Smooth muscle cell (in vitro differentiated cells): ENCODE results near the gene PPP1R12B. TPM values are rescaled to one million over a fixed set of nuclear protein-coding genes. Genes with fewer than 3 reads are reported as not detected.

Experiments used
- DNase-seq: peaks from one replicate; lab custom pipeline; 2025; ENCODE audit not compliant: unreplicated experiment; lab: John Stamatoyannopoulos, UW
- H2AFZ ChIP-seq: fragments of 200-600 bp; sonication (generic); 2 replicates; pipeline ENCODE4 v1.6.0; 2016; ENCODE audit warnings: antibody characterized with exemption, low read depth, mild to moderate bottlenecking
- H3F3A ChIP-seq: fragments of 200-600 bp; sonication (generic); 2 replicates; pipeline ENCODE4 v1.6.0; 2017; ENCODE audit warnings: antibody characterized with exemption, low read depth
- H3K27ac ChIP-seq: fragments of 200-600 bp; sonication (generic); 2 replicates; pipeline ENCODE4 v1.5.1; 2016; ENCODE audit warnings: low read depth, mild to moderate bottlenecking
- H3K27me3 ChIP-seq: fragments of 200-600 bp; sonication (generic); 2 replicates; pipeline ENCODE4 v1.6.1; 2016; ENCODE audit warnings: low read depth, mild to moderate bottlenecking
- H3K36me3 ChIP-seq: fragments of 200-600 bp; sonication (generic); 2 replicates; pipeline ENCODE4 v1.5.1; 2016; ENCODE audit warnings: low read depth
- H3K4me1 ChIP-seq: fragments of 200-600 bp; sonication (generic); 2 replicates; pipeline ENCODE4 v1.5.1; 2016; ENCODE audit warnings: low read depth
- H3K4me2 ChIP-seq: fragments of 200-600 bp; sonication (generic); 2 replicates; pipeline ENCODE4 v1.6.0; 2016; ENCODE audit warnings: mild to moderate bottlenecking
- H3K4me3 ChIP-seq: fragments of 200-600 bp; sonication (generic); 2 replicates; pipeline ENCODE4 v1.5.1; 2016; ENCODE audit warnings: mild to moderate bottlenecking
- H3K79me2 ChIP-seq: fragments of 200-600 bp; sonication (generic); 2 replicates; pipeline ENCODE4 v1.6.0; 2016; ENCODE audit warnings: low read depth, mild to moderate bottlenecking
- H3K9ac ChIP-seq: fragments of 200-600 bp; sonication (generic); 2 replicates; pipeline ENCODE4 v1.6.0; 2016; ENCODE audit warnings: low read depth
- H3K9me3 ChIP-seq: fragments of 200-600 bp; sonication (generic); replicated peaks from 2 replicates; pipeline ENCODE4 v1.5.1; 2016; ENCODE audit warnings: low read depth
- H4K20me1 ChIP-seq: fragments of 200-600 bp; sonication (generic); 2 replicates; pipeline ENCODE4 v1.6.0; 2016; ENCODE audit warnings: low read depth
- CTCF ChIP-seq: fragments of 200-600 bp; sonication (generic); IDR thresholded peaks from 2 replicates; pipeline ENCODE4 v1.5.1; 2017; ENCODE audit warnings: borderline replicate concordance, mild to moderate bottlenecking, antibody characterized with exemption; ENCODE audit not compliant: insufficient read depth, poor library complexity, severe bottlenecking
- WGBS: methylation state at CpG from one replicate; pipeline ENCODE4 v1.1.7; 2016; ENCODE audit warnings: low lambda C conversion rate; 5-methylcytosine and 5-hydroxymethylcytosine counted together
- polyA plus RNA-seq: library from polyadenylated mRNA; unstranded; fragments of >200 nt; fragmentation: Nextera tagmentation; extraction: Ambion mirVana; gene quantifications from 2 replicates; pipeline ENCODE4 v1.2.1, GENCODE V29; 2016
- total RNA-seq: library from RNA; depleted of rRNA; stranded (reverse); fragments of >200 nt; gene quantifications from 2 replicates; pipeline ENCODE4 v1.2.3, GENCODE V29; 2014

Gene PPP1R12B
- total and polyA plus RNA-seq, 2 experiments from 2014 or later: 2.8 to 6.7 TPM

GRCh38 chr1:202561240-202561639 is 212.7 kb downstream of the PPP1R12B start:
- no peak overlapping the region for H3K4me2 ChIP-seq
- WGBS: 86% methylated on average over 1 of the region's 1 CpG
- H3K79me2 ChIP-seq: no peaks in the 10 kb centered on the region
- DNase-seq: no peak
- H3F3A ChIP-seq: no peaks in the 10 kb centered on the region
- no peak for TF ChIP-seq CTCF
- H4K20me1 ChIP-seq: no peaks in the 10 kb centered on the region
- H3K27ac ChIP-seq: no peak overlapping the region
- no peaks in the 10 kb centered on the region for H3K36me3 ChIP-seq
- H3K4me3 ChIP-seq: no peak overlapping the region
- H2AFZ ChIP-seq: no peak overlapping the region
- H3K4me1 ChIP-seq: no peaks in the 10 kb centered on the region
- H3K9me3 ChIP-seq: no peaks in the 10 kb centered on the region
- H3K9ac ChIP-seq: no peak overlapping the region
- H3K27me3 ChIP-seq: no peaks in the 10 kb centered on the region

- Histone ChIP-seq H3K4me2 (no peak overlapping the region), H3K4me3 (no peak overlapping the region), H3K36me3 (no peaks in the 10 kb centered on the region), H4K20me1 (no peaks in the 10 kb centered on the region), H3K79me2 (no peaks in the 10 kb centered on the region), H3F3A (no peaks in the 10 kb centered on the region), H3K27me3 (no peaks in the 10 kb centered on the region), H3K4me1 (no peaks in the 10 kb centered on the region), H2AFZ (no peak overlapping the region), H3K9me3 (no peaks in the 10 kb centered on the region), H3K9ac (no peak overlapping the region), H3K27ac (no peak overlapping the region)
- DNase-seq: no peak
- TF ChIP-seq CTCF: no peak
- WGBS: 94% methylated on average over 2 of the region's 2 CpGs
Measured at GRCh38 chr1:202561726-202562443, 213.4 kb downstream of the PPP1R12B start.

GRCh38 chr1:202562444-202563060 is 214.1 kb downstream of the PPP1R12B start:
- no peaks in the 10 kb centered on the region for H3K79me2 ChIP-seq
- no peak overlapping the region for H3K4me2 ChIP-seq
- TF ChIP-seq CTCF: no peak
- H3K9ac ChIP-seq: no peak overlapping the region
- DNase-seq: no peak
- H2AFZ ChIP-seq: no peak overlapping the region
- no peaks in the 10 kb centered on the region for H3K27me3 ChIP-seq
- H4K20me1 ChIP-seq: no peaks in the 10 kb centered on the region
- H3K36me3 ChIP-seq: no peaks in the 10 kb centered on the region
- no peaks in the 10 kb centered on the region for H3K4me1 ChIP-seq
- H3K9me3 ChIP-seq: no peaks in the 10 kb centered on the region
- H3K27ac ChIP-seq: no peak overlapping the region
- no peaks in the 10 kb centered on the region for H3F3A ChIP-seq
- WGBS: 88% methylated on average over 13 of the region's 13 CpGs
- no peak overlapping the region for H3K4me3 ChIP-seq
